Measurements from ENCODE around the gene MCL1. TPM values are rescaled to one million over a fixed set of nuclear protein-coding genes. Genes with fewer than 3 reads are reported as not detected.
"Not testable (repeated sequence)": the region's sequence is repeated elsewhere in the genome, so short reads cannot be mapped to it uniquely, and the experiment has no call there.

MCL1 gene
- 489 and 574 TPM in 2 replicates for total RNA-seq (2014; rRNA removed; shearing (Covaris generic))
- 343 and 421 TPM in 2 replicates for polyA plus RNA-seq (2014; cell fraction: nucleus; rRNA removed)

- peak; percentile 99 for DNase-seq (ENCODE audit: extremely low read depth, low read depth)
Measured at GRCh38 chr1:150579110-150579944, at the start of gene MCL1. Gene MCL1 (minus strand): TSS chr1:150579610. CDS start chr1:150579530, 80 bp downstream.

- DNase-seq (ENCODE audit: extremely low read depth, low read depth) = no peak
Measured at GRCh38 chr1:150628766-150629114, 49.3 kb upstream of the MCL1 start.

GRCh38 chr1:150627826-150628410, 48.5 kb upstream of the MCL1 start:
- DNase-seq (ENCODE audit: extremely low read depth, low read depth) = no peak

DNA sequence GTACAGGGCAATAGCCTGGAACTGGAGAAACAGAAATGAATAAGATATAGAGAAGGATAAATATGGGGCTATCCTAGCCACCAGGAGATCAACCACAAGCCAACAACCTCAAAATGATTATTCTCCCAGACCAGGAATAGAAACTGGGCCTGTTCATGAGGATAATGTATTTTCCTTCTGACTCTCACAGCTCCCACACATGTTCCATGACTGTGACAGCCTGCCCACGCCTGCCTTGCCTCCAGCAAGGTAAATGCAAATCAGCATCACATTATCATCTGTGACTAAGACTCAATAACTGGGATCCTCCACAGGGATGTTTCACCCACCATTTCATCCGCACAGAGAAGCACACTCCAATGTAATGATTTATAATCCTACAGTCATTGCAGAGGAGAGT, 46.7 kb upstream of the MCL1 start:
- no peak for DNase-seq (ENCODE audit: extremely low read depth, low read depth)

DNA sequence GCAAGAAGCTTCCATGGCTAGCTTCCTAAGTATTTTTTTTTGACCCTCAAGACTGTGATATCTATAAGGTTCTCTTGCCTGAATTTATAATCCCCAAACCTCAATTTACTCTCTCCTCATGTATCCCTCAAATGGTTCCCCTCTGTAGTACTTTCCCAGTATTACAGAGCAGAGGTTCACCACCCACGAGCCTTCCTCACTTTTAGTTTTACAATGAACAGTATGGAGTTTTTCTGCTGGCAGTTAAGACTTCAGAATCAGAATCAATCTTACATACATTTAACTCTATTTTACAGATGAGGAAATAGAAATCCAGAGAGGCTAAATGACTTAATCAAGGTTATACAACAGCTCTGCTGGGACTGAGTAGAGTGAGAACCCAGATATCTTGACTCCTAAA, 45.1 kb upstream of the MCL1 start:
- not testable (repeated sequence) for DNase-seq (ENCODE audit: extremely low read depth, low read depth)

GRCh38 chr1:150624134-150624533, 44.7 kb upstream of the MCL1 start:
- not testable (repeated sequence) for DNase-seq (ENCODE audit: extremely low read depth, low read depth)

GRCh38 chr1:150622303-150622975, 43.0 kb upstream of the MCL1 start:
- DNase-seq (ENCODE audit: extremely low read depth, low read depth) = no peak

DNA sequence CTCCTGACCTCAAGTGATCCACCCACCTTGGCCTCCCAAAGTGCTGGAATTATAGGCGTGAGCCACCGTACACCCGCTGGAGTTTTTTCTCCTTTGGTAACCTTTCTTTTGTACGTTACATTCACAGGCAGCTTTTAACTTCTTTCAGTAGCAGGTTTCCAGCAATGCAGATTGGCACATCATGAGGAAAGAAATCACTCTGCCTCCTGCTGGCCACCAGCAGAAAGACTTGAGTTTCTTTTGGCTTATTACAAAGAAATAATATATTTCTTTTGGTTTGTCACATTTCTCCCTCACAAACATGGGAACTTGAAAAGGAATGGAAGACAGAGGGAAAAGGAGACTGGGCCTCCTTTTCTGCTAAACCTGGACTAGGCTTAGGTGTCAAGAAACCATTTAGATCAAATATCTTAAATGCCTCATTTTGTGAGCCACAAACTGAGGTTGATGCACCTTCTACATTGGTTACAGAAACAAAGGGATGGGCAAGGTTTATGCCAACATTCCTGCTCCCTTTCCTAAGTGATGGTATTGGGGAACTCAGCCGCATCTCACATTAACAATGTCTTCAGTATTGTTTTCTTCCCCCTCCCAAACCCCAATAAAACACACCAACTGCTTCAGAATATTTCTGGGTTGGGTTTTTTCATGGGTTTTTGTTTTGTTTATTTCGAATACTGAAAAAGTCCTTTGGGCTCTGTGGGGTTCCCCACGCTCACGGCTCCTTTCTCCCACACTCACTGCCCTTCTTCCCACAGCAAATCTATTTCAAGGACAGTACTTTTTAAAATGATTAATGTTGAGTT, 42.3 kb upstream of the MCL1 start:
- DNase-seq (ENCODE audit: extremely low read depth, low read depth) = peak; percentile 47

GRCh38 chr1:150620919-150621318, 41.5 kb upstream of the MCL1 start:
- DNase-seq (ENCODE audit: extremely low read depth, low read depth) = no peak

- peak; percentile 76 for DNase-seq (ENCODE audit: extremely low read depth, low read depth)
Measured at GRCh38 chr1:150619576-150620509, 40.4 kb upstream of the MCL1 start.

- no peak for DNase-seq (ENCODE audit: extremely low read depth, low read depth)
Measured at GRCh38 chr1:150615346-150616201, 36.2 kb upstream of the MCL1 start.

DNA sequence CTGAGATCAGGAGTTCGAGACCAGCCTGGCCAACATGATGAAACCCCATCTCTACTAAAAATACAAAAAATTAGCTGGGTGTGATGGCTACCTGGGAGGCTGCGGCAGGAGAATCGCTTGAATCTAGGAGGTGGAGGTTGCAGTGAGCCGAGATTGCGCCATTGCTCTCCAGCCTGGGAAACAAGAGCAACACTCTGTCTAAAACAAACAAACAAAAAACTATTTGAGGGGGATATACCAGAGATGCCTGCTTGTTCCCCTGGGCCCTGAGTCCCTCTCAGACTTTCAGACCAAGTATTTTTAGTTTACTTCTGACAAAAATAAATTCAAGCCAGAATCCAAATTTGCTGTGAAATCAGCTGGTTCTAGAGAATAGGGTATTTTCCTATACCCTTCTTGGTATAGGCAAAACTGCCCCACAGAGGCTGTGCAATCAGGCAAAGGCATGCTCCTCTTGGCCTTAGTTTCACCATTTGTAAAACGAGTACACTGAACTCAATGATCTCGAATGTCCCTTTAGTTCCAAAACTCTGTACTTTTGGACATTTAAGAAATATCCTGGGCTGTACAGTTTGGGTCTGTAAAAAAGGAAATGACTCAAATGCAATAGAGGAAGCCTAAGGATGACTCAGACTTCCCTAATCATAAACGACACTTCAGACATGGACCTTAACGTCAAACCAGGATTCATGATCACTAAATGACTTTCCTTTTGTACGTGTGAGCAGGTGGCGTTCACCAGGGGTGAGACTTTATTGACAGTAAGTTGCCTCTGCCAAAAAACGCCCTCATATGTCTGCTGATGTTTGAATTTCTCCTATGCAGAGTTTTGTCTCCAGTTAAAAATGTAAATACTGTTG, 33.9 kb upstream of the MCL1 start:
- peak; percentile 93 for DNase-seq (ENCODE audit: extremely low read depth, low read depth)

DNA sequence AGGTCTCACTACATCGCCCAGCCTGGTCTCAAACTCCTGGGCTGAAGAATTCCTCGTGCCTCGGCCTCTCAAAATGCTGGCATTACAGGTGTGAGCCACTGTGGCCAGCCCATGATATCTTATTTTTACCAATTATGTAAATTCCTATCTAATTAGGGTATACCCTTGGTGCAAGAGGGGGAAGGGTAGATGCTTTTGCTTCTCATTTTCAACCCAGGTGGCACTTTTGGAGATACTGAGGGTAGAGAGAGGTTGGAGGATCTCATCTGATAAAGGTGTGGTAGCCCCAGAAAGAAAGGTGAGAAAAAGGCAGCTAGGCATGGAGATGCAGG, 32.6 kb upstream of the MCL1 start:
- DNase-seq (ENCODE audit: extremely low read depth, low read depth) = no peak

- DNase-seq (ENCODE audit: extremely low read depth, low read depth) = no peak
Measured at GRCh38 chr1:150610576-150610975, 31.2 kb upstream of the MCL1 start.

DNA sequence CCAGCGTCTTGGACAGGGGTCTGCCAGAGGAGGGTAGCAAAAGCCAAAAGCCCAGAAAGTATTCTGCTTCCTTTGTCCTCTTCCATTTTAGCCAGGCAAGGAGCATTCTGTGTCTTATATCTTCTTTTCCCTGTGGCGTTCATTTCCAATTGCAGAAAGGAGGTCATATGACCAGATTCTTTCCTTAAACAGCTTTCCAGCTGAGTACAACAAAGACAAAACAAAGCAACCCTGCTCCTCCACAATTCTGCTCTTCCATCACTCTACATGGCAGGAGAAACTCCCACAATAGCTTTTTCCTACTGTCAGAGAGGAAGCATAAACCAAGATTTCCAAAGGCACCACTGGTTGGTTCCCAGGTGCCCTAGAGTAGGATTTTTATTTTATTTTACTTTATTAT, 30.3 kb upstream of the MCL1 start:
- no peak for DNase-seq (ENCODE audit: extremely low read depth, low read depth)

DNA sequence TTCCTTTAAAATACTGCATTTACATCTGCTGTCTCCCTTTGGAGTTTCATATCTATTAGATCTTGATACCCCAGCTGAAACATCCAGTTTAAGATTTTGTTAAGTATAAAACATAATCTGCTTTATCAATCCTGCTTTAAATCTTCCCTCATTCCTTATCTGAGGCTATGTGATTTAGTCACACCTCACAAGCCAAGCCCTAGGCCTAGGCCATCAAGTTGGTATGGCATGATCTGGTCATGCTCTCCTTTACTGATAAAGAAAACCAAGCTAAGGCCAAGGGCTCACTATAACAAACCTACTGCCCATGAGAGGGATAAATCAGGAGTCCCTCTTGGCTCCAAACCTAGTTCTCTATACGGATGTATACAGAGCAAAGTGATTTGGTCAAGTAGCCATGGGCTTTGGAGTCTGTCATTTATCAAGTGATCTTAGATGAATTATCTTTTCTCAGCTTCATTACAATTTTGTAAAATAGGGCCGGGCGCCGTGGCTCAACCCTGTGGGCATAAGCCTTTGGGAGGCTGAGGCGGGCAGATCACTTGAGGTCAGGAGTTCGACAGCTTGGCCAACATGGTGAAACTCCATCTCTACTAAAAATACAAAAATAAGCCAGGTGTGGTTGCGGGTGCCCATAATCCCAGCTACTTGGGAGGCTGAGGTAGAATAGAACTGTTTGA, 27.2 kb upstream of the MCL1 start:
- DNase-seq (ENCODE audit: extremely low read depth, low read depth) = no peak

DNA sequence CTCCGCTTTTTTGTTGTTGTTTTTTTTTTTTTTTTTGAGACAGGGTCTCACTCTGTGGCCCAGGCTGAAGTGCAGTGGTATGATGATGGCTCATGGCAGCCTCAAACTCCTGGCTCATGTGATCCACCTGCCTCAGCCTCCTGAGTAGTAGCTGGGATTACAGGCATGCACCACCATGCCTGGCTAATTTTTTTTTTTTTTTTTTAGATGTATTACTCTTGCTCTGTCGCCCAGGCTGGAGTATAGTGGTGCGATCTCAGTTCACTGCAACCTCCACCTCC, 26.0 kb upstream of the MCL1 start:
- not testable (repeated sequence) for DNase-seq (ENCODE audit: extremely low read depth, low read depth)

- DNase-seq (ENCODE audit: extremely low read depth, low read depth) = no peak
Measured at GRCh38 chr1:150604226-150604588, 24.8 kb upstream of the MCL1 start.

All from NCI-H460 (cell line).